Brain pericyte (primary cell): ENCODE measurements around the gene ZNF333.
"Not testable (repeated sequence)": the region's sequence is repeated elsewhere in the genome, so short reads cannot be mapped to it uniquely, and the experiment has no call there.

Experiments
- DNase-seq: peaks from one replicate; pipeline ENCODE4 v3.0.0-alpha.2; 2012; ENCODE audit warnings: low read depth, low spot score

ZNF333 gene

GRCh38 chr19:14768001-14768400, 78.2 kb downstream of the ZNF333 start:
- DNase-seq: no peak

- DNase-seq: no peak
Observed at GRCh38 chr19:14769201-14769600, 79.4 kb downstream of the ZNF333 start.

GRCh38 chr19:14770136-14770535, 80.3 kb downstream of the ZNF333 start:
- DNase-seq: no peak

- no peak for DNase-seq
Observed at GRCh38 chr19:14770944-14771839, 81.3 kb downstream of the ZNF333 start.

GRCh38 chr19:14772467-14772866, 82.6 kb downstream of the ZNF333 start:
- no peak for DNase-seq

GRCh38 chr19:14772995-14773394, 83.1 kb downstream of the ZNF333 start:
- DNase-seq: no peak

GRCh38 chr19:14773722-14774121, 83.9 kb downstream of the ZNF333 start:
- not testable (repeated sequence) for DNase-seq

GRCh38 chr19:14774373-14774772, 84.5 kb downstream of the ZNF333 start:
- no peak for DNase-seq

GRCh38 chr19:14775326-14775725, 85.5 kb downstream of the ZNF333 start:
- DNase-seq: not testable (repeated sequence)

- DNase-seq: no peak
Observed at GRCh38 chr19:14775869-14776586, 86.2 kb downstream of the ZNF333 start.

- DNase-seq: not testable (repeated sequence)
Observed at GRCh38 chr19:14777645-14778044, 87.8 kb downstream of the ZNF333 start.

- not testable (repeated sequence) for DNase-seq
Observed at GRCh38 chr19:14778110-14778845, 88.4 kb downstream of the ZNF333 start, which contains the start of gene ADGRE2. Gene ADGRE2 (minus strand): TSS chr19:14778560. CDS start chr19:14776756, 1,804 bp downstream.

GRCh38 chr19:14779151-14779550, 89.3 kb downstream of the ZNF333 start:
- no peak for DNase-seq

GRCh38 chr19:14780622-14781225, 90.9 kb downstream of the ZNF333 start:
- not testable (repeated sequence) for DNase-seq

- not testable (repeated sequence) for DNase-seq
Observed at GRCh38 chr19:14781713-14782536, 92.1 kb downstream of the ZNF333 start.

- no peak for DNase-seq
Observed at GRCh38 chr19:14782626-14783409, 93.0 kb downstream of the ZNF333 start.
